GM12878 (cell line): ENCODE measurements around the gene UGT2B10. TPM values are rescaled to one million over a fixed set of nuclear protein-coding genes. Genes with fewer than 3 reads are reported as not detected.

Source experiments
- ATAC-seq: fragments of 200-7000 bp; cut with Tn5 transposase; 3 replicates; pipeline ENCODE4 v1.9.1; 2020; ENCODE audit warnings: mild to moderate bottlenecking, moderate library complexity
- BruUV-seq: library from RNA; stranded (reverse); fragments of 400-500 nt; replicated peaks from 2 replicates; lab custom pipeline; 2021; lab: Mats Ljungman, UMichigan
- CTCF ChIA-PET: fragments of 300-600 bp; sonication (Branson Sonifier 250); formaldehyde crosslinking; extraction: SDS; loops from one replicate; lab custom pipeline; 2021; ENCODE audit warnings: inconsistent platforms; lab: Yijun Ruan, JAX
- POLR2A ChIA-PET: fragments of 350-600 bp; formaldehyde crosslinking; extraction: SDS; loops from one replicate; lab custom pipeline; 2021; ENCODE audit warnings: inconsistent platforms; lab: Charles Lee
- RAD21 ChIA-PET: fragments of 300-600 bp; sonication (Branson Sonifier 250); formaldehyde crosslinking; loops from one replicate; lab custom pipeline; 2023; ENCODE audit warnings: antibody characterized with exemption; ENCODE audit not compliant: unreplicated experiment; lab: Charles Lee
- SMC1A ChIA-PET: fragments of 300-600 bp; sonication (Branson Sonifier 250); formaldehyde crosslinking; loops from one replicate; lab custom pipeline; 2023; ENCODE audit not compliant: unreplicated experiment, uncharacterized antibody; lab: Charles Lee
- DNase-seq: peaks from one replicate; pipeline ENCODE4 v3.0.0-alpha.2; 2011; ENCODE audit warnings: low read depth, low spot score
- FAIRE-seq: peaks from 3 replicates; lab custom pipeline; 2011; peaks lifted over from hg19 to GRCh38; lab: Jason Lieb, UNC
- H2AFZ ChIP-seq: 2 replicates; pipeline ENCODE4 v1.6.0; 2011; ENCODE audit warnings: low read depth, low read length, control low read depth; ENCODE audit not compliant: control insufficient read depth
- H3K27ac ChIP-seq: 2 replicates; pipeline ENCODE4 v1.5.1; 2011; ENCODE audit warnings: control low read depth; ENCODE audit not compliant: control insufficient read depth, insufficient read depth
- H3K27me3 ChIP-seq, 2 experiments: replicated peaks in 1 of 2; 2 replicates each; pipeline versions ENCODE4 v1.6.0 to v1.6.1; 2011; ENCODE audit warnings: low read length in 1 of 2; ENCODE audit not compliant: control insufficient read depth in 2 of 2, insufficient read depth in 2 of 2
- H3K36me3 ChIP-seq, 2 experiments: 2 replicates each; pipeline ENCODE4 v1.5.1; 2011; ENCODE audit warnings: low read length in 1 of 2; ENCODE audit not compliant: control insufficient read depth in 2 of 2, insufficient read depth in 2 of 2
- H3K4me1 ChIP-seq: 2 replicates; pipeline ENCODE4 v1.6.1; 2011; ENCODE audit warnings: mild to moderate bottlenecking, low read length, moderate library complexity, mixed read lengths; ENCODE audit not compliant: control insufficient read depth, insufficient read depth
- H3K4me2 ChIP-seq: 2 replicates; pipeline ENCODE4 v1.6.0; 2011; ENCODE audit warnings: control low read depth; ENCODE audit not compliant: control insufficient read depth, insufficient read depth
- H3K4me3 ChIP-seq: fragments of 200-600 bp; sonication (generic); 2 replicates; pipeline ENCODE4 v1.5.1; 2016
- H3K79me2 ChIP-seq: 2 replicates; pipeline ENCODE4 v1.6.0; 2011; ENCODE audit warnings: low read length; ENCODE audit not compliant: control insufficient read depth, insufficient read depth
- H3K9ac ChIP-seq: 2 replicates; pipeline ENCODE4 v1.8.0; 2011; ENCODE audit warnings: low read length, control low read depth, mixed read lengths; ENCODE audit not compliant: control insufficient read depth, insufficient read depth
- H3K9me3 ChIP-seq: replicated peaks from 3 replicates; pipeline ENCODE4 v1.5.1; 2011; ENCODE audit warnings: mild to moderate bottlenecking, low read length; ENCODE audit not compliant: control insufficient read depth, insufficient read depth
- H4K20me1 ChIP-seq: 2 replicates; pipeline ENCODE4 v1.6.0; 2011; ENCODE audit not compliant: control insufficient read depth, insufficient read depth
- CREM ChIP-seq: IDR thresholded peaks from 2 replicates; pipeline ENCODE4 v1.6.1; 2014; ENCODE audit warnings: antibody characterized with exemption, low read depth
- MYC ChIP-seq: IDR thresholded peaks from 2 replicates; pipeline ENCODE4 v1.6.1; 2011; ENCODE audit warnings: mild to moderate bottlenecking, low read length, moderate library complexity, inconsistent platforms; ENCODE audit not compliant: insufficient read depth, insufficient replicate concordance, insufficient read length, severe bottlenecking
- SIN3A ChIP-seq: IDR thresholded peaks from 2 replicates; pipeline ENCODE4 v1.6.1; 2012; ENCODE audit warnings: low read depth, low read length, improper control_type of control experiment
- SUPT20H ChIP-seq: IDR thresholded peaks from 2 replicates; pipeline ENCODE4 v1.6.1; 2011; ENCODE audit warnings: low read depth, mild to moderate bottlenecking, low read length, moderate library complexity, borderline replicate concordance; ENCODE audit not compliant: control insufficient read depth
- TBL1XR1 ChIP-seq: IDR thresholded peaks from 2 replicates; pipeline ENCODE4 v1.6.1; 2012; ENCODE audit warnings: low read depth, low read length, improper control_type of control experiment
- ZBTB40 ChIP-seq: fragments of 450-650 bp; IDR thresholded peaks from 2 replicates; pipeline ENCODE4 v1.6.1; 2016; ENCODE audit warnings: mild to moderate bottlenecking, moderate library complexity, borderline replicate concordance
- WGBS: methylation state at CpG from one replicate; pipeline ENCODE4 v1.1.6; 2016; ENCODE audit warnings: low lambda C conversion rate; ENCODE audit not compliant: insufficient replicate concordance, insufficient coverage; ENCODE audit errors: missing lambda C conversion rate; 5-methylcytosine and 5-hydroxymethylcytosine counted together
- in situ Hi-C: fragments of 300-500 bp; cut with MboI; formaldehyde crosslinking; loops from 9 replicates; pipeline ENCODE4 v1.14.3; 2018; ENCODE audit warnings: mixed read lengths
- intact Hi-C: fragments of 100-400 bp; cut with micrococcal nuclease; formaldehyde crosslinking; loops from one replicate; pipeline ENCODE4 v1.14.2; 2022; ENCODE audit not compliant: unreplicated experiment
- polyA plus RNA-seq, 11 experiments: library from polyadenylated mRNA; depleted of rRNA in 4 of 11; unstranded in 6 of 11; stranded (reverse) in 5 of 11; fragments of >200 nt; fragmentation: Nextera tagmentation in 4 of 11; fragmentation: Illumina TruSeq in 1 of 11; extraction: Ambion mirVana in 4 of 11; extraction: Trizol in 1 of 11; gene quantifications; 1 replicate in 1 of 11; 2 replicates in 10 of 11; pipeline versions ENCODE4 v1.2.1 to v1.2.3, GENCODE V29; 2011 to 2016; ENCODE audit warnings: inconsistent platforms in 2 of 11, missing spikeins in 2 of 11, low read depth in 1 of 11
- total RNA-seq, 4 experiments: library from RNA; depleted of rRNA in 3 of 4; stranded (reverse); fragments of >200 nt in 3 of 4; fragmentation: Illumina TruSeq in 1 of 4; extraction: Trizol in 1 of 4; gene quantifications; 2 replicates each; pipeline versions ENCODE4 v1.2.1 to v1.2.3, GENCODE V29; 2013 to 2021
- TF ChIP-seq, protein P1 (sequence below): IDR thresholded peaks from 2 replicates; pipeline ENCODE4 v1.6.1; 2012; ENCODE audit warnings: improper control_type of control experiment, low read depth, low read length; ENCODE audit not compliant: insufficient replicate concordance
- TF ChIP-seq, protein P2 (sequence below): fragments of 450-650 bp; IDR thresholded peaks from 2 replicates; pipeline ENCODE4 v1.6.1; 2018; ENCODE audit warnings: mild to moderate bottlenecking, low read depth, moderate library complexity; ENCODE audit not compliant: partially characterized antibody
- TF ChIP-seq, protein P3 (sequence below): IDR thresholded peaks from 2 replicates; pipeline ENCODE4 v1.6.1; 2011; ENCODE audit warnings: borderline replicate concordance, low read depth, mild to moderate bottlenecking, moderate library complexity, low read length; ENCODE audit not compliant: insufficient read depth, poor library complexity, severe bottlenecking

UGT2B10 gene
- total and polyA plus RNA-seq, 10 of the 15 experiments (the other 5 are each of a cell fraction or from before 2014, with no cell fraction given) = not detected

GRCh38 chr4:68855771-68856170 is 40.0 kb downstream of the UGT2B10 start:
- H3K79me2 ChIP-seq = no peaks in the 10 kb centered on the region
- TF ChIP-seq SIN3A (no peak), MYC (no peak), ZBTB40 (no peak), SUPT20H (no peak), TBL1XR1 (no peak), CREM (no peak)
- TF ChIP-seq, protein P1, sequence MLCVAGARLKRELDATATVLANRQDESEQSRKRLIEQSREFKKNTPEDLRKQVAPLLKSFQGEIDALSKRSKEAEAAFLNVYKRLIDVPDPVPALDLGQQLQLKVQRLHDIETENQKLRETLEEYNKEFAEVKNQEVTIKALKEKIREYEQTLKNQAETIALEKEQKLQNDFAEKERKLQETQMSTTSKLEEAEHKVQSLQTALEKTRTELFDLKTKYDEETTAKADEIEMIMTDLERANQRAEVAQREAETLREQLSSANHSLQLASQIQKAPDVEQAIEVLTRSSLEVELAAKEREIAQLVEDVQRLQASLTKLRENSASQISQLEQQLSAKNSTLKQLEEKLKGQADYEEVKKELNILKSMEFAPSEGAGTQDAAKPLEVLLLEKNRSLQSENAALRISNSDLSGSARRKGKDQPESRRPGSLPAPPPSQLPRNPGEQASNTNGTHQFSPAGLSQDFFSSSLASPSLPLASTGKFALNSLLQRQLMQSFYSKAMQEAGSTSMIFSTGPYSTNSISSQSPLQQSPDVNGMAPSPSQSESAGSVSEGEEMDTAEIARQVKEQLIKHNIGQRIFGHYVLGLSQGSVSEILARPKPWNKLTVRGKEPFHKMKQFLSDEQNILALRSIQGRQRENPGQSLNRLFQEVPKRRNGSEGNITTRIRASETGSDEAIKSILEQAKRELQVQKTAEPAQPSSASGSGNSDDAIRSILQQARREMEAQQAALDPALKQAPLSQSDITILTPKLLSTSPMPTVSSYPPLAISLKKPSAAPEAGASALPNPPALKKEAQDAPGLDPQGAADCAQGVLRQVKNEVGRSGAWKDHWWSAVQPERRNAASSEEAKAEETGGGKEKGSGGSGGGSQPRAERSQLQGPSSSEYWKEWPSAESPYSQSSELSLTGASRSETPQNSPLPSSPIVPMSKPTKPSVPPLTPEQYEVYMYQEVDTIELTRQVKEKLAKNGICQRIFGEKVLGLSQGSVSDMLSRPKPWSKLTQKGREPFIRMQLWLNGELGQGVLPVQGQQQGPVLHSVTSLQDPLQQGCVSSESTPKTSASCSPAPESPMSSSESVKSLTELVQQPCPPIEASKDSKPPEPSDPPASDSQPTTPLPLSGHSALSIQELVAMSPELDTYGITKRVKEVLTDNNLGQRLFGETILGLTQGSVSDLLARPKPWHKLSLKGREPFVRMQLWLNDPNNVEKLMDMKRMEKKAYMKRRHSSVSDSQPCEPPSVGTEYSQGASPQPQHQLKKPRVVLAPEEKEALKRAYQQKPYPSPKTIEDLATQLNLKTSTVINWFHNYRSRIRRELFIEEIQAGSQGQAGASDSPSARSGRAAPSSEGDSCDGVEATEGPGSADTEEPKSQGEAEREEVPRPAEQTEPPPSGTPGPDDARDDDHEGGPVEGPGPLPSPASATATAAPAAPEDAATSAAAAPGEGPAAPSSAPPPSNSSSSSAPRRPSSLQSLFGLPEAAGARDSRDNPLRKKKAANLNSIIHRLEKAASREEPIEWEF = no peak
- TF ChIP-seq, protein P2, sequence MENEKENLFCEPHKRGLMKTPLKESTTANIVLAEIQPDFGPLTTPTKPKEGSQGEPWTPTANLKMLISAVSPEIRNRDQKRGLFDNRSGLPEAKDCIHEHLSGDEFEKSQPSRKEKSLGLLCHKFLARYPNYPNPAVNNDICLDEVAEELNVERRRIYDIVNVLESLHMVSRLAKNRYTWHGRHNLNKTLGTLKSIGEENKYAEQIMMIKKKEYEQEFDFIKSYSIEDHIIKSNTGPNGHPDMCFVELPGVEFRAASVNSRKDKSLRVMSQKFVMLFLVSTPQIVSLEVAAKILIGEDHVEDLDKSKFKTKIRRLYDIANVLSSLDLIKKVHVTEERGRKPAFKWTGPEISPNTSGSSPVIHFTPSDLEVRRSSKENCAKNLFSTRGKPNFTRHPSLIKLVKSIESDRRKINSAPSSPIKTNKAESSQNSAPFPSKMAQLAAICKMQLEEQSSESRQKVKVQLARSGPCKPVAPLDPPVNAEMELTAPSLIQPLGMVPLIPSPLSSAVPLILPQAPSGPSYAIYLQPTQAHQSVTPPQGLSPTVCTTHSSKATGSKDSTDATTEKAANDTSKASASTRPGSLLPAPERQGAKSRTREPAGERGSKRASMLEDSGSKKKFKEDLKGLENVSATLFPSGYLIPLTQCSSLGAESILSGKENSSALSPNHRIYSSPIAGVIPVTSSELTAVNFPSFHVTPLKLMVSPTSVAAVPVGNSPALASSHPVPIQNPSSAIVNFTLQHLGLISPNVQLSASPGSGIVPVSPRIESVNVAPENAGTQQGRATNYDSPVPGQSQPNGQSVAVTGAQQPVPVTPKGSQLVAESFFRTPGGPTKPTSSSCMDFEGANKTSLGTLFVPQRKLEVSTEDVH = no peak
- TF ChIP-seq, protein P3, sequence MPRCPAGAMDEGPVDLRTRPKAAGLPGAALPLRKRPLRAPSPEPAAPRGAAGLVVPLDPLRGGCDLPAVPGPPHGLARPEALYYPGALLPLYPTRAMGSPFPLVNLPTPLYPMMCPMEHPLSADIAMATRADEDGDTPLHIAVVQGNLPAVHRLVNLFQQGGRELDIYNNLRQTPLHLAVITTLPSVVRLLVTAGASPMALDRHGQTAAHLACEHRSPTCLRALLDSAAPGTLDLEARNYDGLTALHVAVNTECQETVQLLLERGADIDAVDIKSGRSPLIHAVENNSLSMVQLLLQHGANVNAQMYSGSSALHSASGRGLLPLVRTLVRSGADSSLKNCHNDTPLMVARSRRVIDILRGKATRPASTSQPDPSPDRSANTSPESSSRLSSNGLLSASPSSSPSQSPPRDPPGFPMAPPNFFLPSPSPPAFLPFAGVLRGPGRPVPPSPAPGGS = no peak
- TF ChIP-seq, all 136 proteins: peak for 0
- Histone ChIP-seq H3K36me3 (no peaks in the 10 kb centered on the region), H3K4me2 (no peak overlapping the region), H2AFZ (no peak overlapping the region), H4K20me1 (no peaks in the 10 kb centered on the region), H3K27me3 (no peaks in the 10 kb centered on the region), H3K27ac (no peak overlapping the region), H3K4me3 (no peak overlapping the region), H3K9ac (no peak overlapping the region), H3K9me3 (no peaks in the 10 kb centered on the region), H3K4me1 (no peaks in the 10 kb centered on the region)
- ChIA-PET POLR2A (no interaction called here), CTCF (interaction anchor here (1.0 to 1.4 kb wide), 4 partner anchors 11 to 169 kb away, joined by 3 to 5 read pairs (median 4); no protein-coding TSS in a partner anchor), SMC1A (interaction anchor here (0.6 to 1.7 kb wide), 4 partner anchors 10 to 267 kb away, joined by 3 to 4 read pairs (median 4); partner anchors contain the start of gene UGT2A3), RAD21 (no interaction called here)
- intact Hi-C loops (no loop called here), in situ Hi-C loops (no loop called here)
- no peak for FAIRE-seq
- ATAC-seq = no peak
- no TSS peak for BruUV-seq
- DNase-seq = no peak
- WGBS = 6% methylated on average over 2 of the region's 2 CpGs
